Neural progenitor cell (in vitro differentiated cells): ENCODE measurements around the gene ENAH.

Experiments used
- CTCF ChIP-seq: fragments of 200-600 bp; sonication (generic); IDR thresholded peaks from 2 replicates; pipeline ENCODE4 v1.5.1; 2017; ENCODE audit warnings: antibody characterized with exemption, mild to moderate bottlenecking
- EZH2 ChIP-seq: fragments of 200-600 bp; sonication (generic); IDR thresholded peaks from 2 replicates; pipeline ENCODE4 v1.6.1; 2017; ENCODE audit warnings: antibody characterized with exemption, mild to moderate bottlenecking, moderate library complexity

- TF ChIP-seq CTCF, result no peak
- no peak for TF ChIP-seq EZH2
These were observed 2.0 kb upstream of the ENAH start for GRCh38 chr1:225654688-225655508.
